OCI-LY1 (cell line): ENCODE data around the gene GHRL.

ENCODE experiments used
- CTCF ChIP-seq: fragments of 200-600 bp; sonication (generic), shearing (Covaris generic); IDR thresholded peaks from 2 replicates; pipeline ENCODE4 v1.5.1; 2017; ENCODE audit warnings: mild to moderate bottlenecking, antibody characterized with exemption, low read length, moderate library complexity, mixed read lengths
- EZH2 ChIP-seq: fragments of 200-600 bp; sonication (generic), shearing (Covaris generic); IDR thresholded peaks from 2 replicates; pipeline ENCODE4 v1.8.0; 2017; ENCODE audit warnings: borderline replicate concordance, mixed run types, mild to moderate bottlenecking, antibody characterized with exemption, low read length, moderate library complexity, mixed read lengths

GRCh38 chr3:10327592-10327991 lies 34.8 kb upstream of the GHRL start:
- TF ChIP-seq CTCF (no peak), EZH2 (no peak)
